GM18502 (cell line): ENCODE measurements around the gene IRGQ.
A peak's percentile ranks its signal among the peaks of the same experiment; 100 is the strongest.
"Not testable (repeated sequence)": the region's sequence is repeated elsewhere in the genome, so short reads cannot be mapped to it uniquely, and the experiment has no call there.

Experiments
- ATAC-seq: cut with Tn5 transposase; IDR thresholded peaks from one replicate; pipeline ENCODE4 v1.9.1; 2021; ENCODE audit warnings: mild to moderate bottlenecking; ENCODE audit not compliant: unreplicated experiment, poor library complexity

Gene IRGQ

GRCh38 chr19:43625918-43626579 is 30.1 kb upstream of the IRGQ start:
- no peak for ATAC-seq

GRCh38 chr19:43624933-43625332 is 29.0 kb upstream of the IRGQ start:
- ATAC-seq, result no peak

- no peak for ATAC-seq
Measured at GRCh38 chr19:43623889-43624670, 28.1 kb upstream of the IRGQ start.

GRCh38 chr19:43622956-43623355 is 27.0 kb upstream of the IRGQ start:
- no peak for ATAC-seq

GRCh38 chr19:43622070-43622469 is 26.1 kb upstream of the IRGQ start:
- no peak for ATAC-seq

- ATAC-seq, result peak; percentile 4
Measured at GRCh38 chr19:43620061-43621001, 24.4 kb upstream of the IRGQ start.

- peak; percentile 71 for ATAC-seq
Measured at GRCh38 chr19:43619262-43620060, 23.5 kb upstream of the IRGQ start, which contains the start of gene ZNF428. TSS of gene ZNF428 (minus strand) at chr19:43619629. CDS start at chr19:43614304, 5,325 bp downstream.

GRCh38 chr19:43618921-43619261 is 23.0 kb upstream of the IRGQ start:
- peak; percentile 34 for ATAC-seq

- ATAC-seq, result no peak
Measured at GRCh38 chr19:43616954-43617353, 21.0 kb upstream of the IRGQ start.

- no peak for ATAC-seq
Measured at GRCh38 chr19:43616306-43616705, 20.4 kb upstream of the IRGQ start.

- no peak for ATAC-seq
Measured at GRCh38 chr19:43612374-43612773, 16.4 kb upstream of the IRGQ start.

GRCh38 chr19:43611788-43612187 is 15.9 kb upstream of the IRGQ start, which contains the start of gene SRRM5:
TSS of gene SRRM5 (plus strand) at chr19:43612088. CDS start at chr19:43612122, 34 bp downstream.
- no peak for ATAC-seq

GRCh38 chr19:43610493-43610892 is 14.6 kb upstream of the IRGQ start:
- ATAC-seq, result no peak

- ATAC-seq, result no peak
Measured at GRCh38 chr19:43609872-43610271, 13.9 kb upstream of the IRGQ start.

- ATAC-seq, result no peak
Measured at GRCh38 chr19:43607238-43608205, 11.6 kb upstream of the IRGQ start.

- no peak for ATAC-seq
Measured at GRCh38 chr19:43606569-43607229, 10.8 kb upstream of the IRGQ start.

GRCh38 chr19:43605875-43606568 is 10.1 kb upstream of the IRGQ start:
- ATAC-seq, result no peak

- ATAC-seq, result not testable (repeated sequence)
Measured at GRCh38 chr19:43600326-43600725, 4.4 kb upstream of the IRGQ start.
